C1 segment of cervical spinal cord (tissue), 14 donors: ENCODE results near the gene SF3B6.

ENCODE experiments used
- DNase-seq, 14 donors: peaks; one replicate each; lab custom pipeline; 2025; lab: John Stamatoyannopoulos, UW

The SF3B6 gene

DNA sequence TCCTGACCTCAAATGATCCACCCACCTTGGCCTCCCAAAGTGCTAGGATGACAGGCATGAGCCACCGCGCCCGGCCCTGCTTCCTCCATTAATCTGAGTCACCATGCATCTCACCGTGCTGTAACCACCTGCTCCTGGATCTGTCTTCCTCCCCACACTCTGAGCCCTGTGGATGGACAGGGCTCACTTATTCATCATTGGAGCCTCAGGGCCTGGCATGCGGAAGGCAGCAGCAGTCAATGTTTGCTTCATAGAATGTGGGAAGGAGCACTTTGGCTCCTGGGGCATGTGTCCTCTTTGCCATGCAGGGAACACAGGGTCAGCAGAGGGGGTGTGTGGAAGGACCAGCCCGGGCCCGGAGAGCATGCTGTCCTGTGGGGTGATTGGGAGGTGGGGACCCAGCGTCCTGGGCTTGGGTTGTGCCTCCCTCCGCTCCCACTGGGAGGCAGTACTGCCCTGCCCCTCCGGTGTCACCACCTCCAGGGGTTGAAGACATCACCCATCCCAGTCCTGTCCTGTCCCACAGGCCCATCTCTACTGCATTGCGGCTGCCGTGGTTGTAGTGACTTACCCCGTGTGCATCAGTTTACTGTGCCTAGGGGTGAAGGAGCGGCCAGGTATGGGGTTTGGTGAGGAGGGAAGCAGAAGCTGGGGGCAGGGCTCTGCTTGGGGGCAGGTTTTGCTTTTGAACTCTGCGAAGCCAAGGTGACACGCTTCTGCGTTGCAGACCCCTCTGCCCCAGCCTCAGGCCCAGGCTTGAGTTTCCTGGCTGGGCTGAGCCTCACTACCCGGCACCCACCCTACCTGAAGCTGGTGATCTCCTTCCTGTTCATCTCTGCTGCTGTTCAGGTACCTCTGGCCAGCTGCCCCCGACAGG lies 54.8 kb downstream of the SF3B6 start:
- no peak for DNase-seq

DNA sequence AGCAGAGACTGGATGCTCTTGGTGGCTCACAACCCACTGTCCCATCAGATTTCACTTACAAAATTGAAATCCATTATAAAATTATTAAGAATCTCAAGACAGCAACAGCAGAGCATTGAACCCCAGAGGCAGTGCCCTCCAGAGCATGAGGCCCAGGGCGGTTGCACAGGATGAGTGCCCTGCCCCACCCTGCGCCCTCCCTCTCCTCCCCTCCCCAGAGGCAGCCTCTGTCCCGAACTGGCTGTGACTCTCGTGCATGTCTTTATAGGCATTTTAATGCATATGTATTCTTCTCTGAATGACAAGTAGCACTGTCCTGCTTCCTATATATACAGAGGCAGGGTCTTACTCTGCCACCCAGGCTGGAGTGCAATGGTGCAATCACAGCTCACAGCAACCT lies 55.9 kb downstream of the SF3B6 start:
- no peak for DNase-seq

DNA sequence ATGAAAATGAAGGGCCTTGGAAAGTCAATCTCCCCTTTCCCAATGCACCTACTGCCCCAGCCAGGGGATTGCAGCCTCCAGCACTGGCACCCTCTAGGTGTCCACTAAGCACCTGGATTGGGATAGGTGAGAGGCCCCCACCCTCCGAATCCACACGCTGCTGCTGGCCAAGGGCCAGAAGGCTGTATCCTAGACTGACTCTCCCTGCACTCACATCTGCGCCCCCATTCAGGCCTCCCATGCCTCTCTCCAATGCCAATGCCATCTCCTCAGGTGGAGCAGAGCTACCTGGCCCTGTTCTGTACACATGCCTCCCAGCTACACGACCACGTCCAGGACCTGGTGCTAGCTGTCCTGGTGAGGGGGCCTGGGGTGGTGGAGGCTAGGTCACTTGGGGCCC lies 56.4 kb downstream of the SF3B6 start:
- DNase-seq: no peak

DNA sequence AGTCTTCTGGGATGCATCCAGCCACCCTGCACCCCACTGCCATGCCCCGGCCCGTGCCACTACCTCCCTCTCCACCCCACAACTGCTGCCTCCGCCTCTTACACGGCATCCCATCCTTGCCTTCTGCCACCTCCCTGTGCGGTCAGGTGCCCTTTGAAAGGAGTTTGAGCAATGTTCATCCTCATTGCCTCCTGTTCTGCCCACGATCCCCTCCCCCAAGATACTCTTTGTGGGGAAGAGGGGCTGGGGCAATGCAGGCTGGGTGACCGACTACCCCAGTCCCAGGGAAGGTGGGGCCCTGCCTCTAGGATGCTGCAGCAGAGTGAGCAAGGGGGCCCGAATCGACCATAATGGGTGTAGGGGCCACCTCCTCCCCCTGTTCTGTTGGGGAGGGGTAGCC lies 57.9 kb downstream of the SF3B6 start:
- DNase-seq: no peak

DNA sequence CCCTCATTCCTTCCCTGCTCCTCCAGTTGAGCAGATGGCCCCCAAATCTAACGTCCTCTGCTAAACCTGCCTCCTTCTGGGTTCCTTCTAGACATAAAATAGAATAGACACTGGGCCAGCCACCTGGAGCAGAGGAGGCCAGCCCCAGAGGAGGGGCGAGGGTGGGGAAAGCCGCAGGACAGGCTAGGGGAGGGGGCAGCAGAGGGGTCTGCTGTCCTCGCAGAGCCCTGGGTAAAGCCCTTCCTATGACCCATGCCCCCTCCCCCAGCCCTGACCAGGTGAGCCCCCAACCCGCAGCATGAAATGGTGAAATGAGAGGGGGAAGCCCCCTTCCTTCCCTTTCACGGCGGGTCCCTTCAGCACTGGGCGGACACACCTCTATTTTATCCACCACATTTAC lies 58.4 kb downstream of the SF3B6 start:
- DNase-seq: no peak
